Fibroblast of pulmonary artery (primary cell): ENCODE data around the gene SORCS2.

Source experiments
- DNase-seq: peaks from one replicate; pipeline ENCODE4 v3.0.0-alpha.2; 2010; ENCODE audit warnings: low read depth
- H3K4me3 ChIP-seq: replicated peaks from 2 replicates; pipeline ENCODE4 v1.5.1; 2011; ENCODE audit warnings: low read depth, mild to moderate bottlenecking, control low read depth, low read length, moderate library complexity
- CTCF ChIP-seq: IDR thresholded peaks from 2 replicates; pipeline ENCODE4 v1.5.1; 2011; ENCODE audit warnings: mild to moderate bottlenecking, control low read depth, low read length, inconsistent platforms; ENCODE audit errors: missing control alignments

Gene SORCS2

DNA sequence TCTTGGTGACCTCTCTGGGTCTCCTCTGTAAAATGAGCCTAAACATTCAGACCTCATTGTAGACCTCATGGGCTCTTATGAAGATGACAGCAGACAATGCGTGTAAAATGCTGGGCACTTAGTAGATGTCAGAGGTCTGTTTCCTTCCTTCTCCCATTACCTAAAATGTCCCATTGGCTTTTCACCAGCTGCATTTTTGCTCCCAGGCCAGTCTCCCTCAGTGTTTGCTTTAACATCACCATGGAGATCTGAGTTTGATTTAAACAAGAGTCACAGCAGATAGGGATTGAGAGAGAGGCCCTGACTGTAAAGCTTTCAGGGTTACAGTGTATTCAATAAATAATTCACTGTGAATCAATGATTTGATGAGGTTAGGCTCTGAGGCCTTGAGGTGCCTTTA, 218.1 kb downstream of the SORCS2 start:
- no peak for TF ChIP-seq CTCF
- DNase-seq = no peak
- H3K4me3 ChIP-seq = no peak overlapping the region

DNA sequence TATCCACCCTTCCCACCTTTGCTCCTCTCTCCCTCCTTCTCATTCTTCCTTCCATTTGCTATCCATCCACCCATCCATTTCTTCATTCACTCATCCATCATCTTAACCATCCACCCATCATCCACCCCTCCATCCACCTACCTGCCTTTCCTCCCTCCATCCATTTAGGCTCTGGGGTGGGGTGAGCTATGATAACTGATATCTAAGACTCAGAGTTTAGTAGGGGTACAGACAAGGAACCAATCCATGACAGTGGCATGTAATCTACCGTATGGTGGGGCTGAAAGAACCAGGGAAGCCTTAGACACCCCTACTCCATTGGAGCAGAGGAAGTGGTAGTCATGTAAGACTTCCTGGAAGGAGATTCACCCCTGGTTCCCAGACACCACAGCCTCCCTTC, 219.2 kb downstream of the SORCS2 start:
- TF ChIP-seq CTCF = no peak
- DNase-seq = no peak
- H3K4me3 ChIP-seq = no peak overlapping the region

DNA sequence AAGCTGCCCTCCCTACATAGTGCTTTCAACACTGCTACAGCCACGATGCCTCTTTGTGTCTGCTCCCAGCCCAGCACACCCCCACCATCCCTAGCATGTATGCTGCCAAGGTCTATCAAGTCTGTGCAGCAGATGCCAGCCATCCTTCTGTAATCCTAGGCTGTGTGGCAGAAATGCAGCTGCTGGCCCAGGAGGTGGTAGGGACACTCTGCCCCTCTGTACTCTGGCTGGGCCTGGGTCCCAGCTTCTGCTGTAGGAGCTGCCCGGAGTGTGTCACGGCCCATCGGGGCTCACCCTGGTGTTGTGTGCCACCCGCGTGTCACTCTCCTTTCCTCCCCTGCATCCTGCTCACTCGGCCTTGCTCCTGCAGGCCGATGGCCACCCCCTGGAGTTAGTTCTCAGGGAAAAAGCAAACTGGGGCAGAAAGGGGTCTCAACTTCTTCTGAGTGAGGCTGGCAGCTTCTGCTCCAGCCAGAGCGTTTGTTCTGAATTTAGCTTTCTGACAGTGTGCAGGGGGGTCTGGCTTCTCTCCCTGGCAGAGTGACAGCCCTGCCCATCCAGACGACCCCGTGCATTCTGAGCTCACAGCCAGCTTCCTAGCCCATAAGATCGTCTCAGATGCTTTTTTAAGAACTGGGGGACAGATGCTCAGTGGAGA, 219.7 kb downstream of the SORCS2 start:
- no peak for DNase-seq
- H3K4me3 ChIP-seq = no peak overlapping the region
- no peak for TF ChIP-seq CTCF

DNA sequence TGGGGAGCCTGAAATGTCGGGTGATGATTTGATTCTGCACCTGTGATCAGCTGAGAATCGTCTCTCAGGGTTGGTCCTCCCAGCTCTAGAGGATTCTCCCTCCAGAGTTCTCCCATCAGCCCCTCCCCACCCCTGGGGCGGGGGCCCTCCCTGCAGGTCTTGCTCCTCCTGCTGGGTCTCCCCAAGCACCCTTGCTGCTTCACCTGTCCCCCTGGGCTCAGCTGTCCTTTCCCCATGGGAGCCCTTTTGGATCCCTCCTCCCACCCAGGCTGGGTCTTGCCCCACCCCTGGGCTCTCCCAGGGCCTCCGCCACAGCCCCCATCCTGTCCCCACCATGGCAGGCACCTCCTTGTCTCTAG, 220.2 kb downstream of the SORCS2 start:
- no peak for TF ChIP-seq CTCF
- H3K4me3 ChIP-seq = no peak overlapping the region
- DNase-seq = no peak

- DNase-seq = no peak
- TF ChIP-seq CTCF = no peak
- H3K4me3 ChIP-seq = no peak overlapping the region
These were observed 221.7 kb downstream of the SORCS2 start for GRCh38 chr4:7414046-7414445.

GRCh38 chr4:7414736-7415510, 222.6 kb downstream of the SORCS2 start:
- DNase-seq = no peak
- TF ChIP-seq CTCF = no peak
- H3K4me3 ChIP-seq = no peak overlapping the region
